Measurements from ENCODE around the gene SLX9. TPM values are rescaled to one million over a fixed set of nuclear protein-coding genes. Genes with fewer than 3 reads are reported as not detected.

The SLX9 gene
- total and polyA plus RNA-seq, 2 experiments from 2014 or later = 24.7 to 31.2 TPM

DNA sequence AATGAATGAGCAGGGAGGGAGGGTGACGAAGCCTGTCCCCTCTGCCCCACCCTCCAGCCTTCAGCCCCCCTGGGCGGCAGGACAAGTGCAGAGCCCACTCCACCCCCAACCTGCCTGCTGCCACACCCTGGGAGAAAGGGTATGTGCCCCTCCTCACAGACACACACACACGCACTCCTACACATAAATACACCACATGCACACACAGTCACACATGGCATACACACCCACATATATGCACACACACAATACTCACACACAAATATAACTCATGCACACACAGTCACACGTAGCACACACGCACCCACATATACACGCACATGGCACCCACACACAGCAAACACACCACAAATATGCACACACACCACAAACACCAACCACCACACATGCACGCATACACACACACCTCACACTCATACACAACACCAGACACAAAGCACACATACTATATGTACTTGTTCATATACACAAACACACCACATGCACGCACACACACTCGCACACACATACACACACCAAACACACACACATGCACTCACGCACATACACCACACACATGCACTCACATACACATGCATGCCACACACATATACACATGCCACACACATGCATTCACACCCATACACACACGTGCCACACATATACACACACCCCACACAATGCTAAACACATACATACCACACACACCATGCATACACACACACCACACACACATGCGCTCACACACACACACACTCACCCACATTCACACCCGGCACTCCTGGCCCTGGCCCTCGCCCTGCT is 35.5 kb upstream of the SLX9 start:
- H3K27ac ChIP-seq = no peak overlapping the region
- DNase-seq (ENCODE audit: low read depth in 1 of 2, low spot score in 1 of 2) = no peak
- H3K9me3 ChIP-seq (ENCODE audit: low read depth) = no peaks in the 10 kb centered on the region
- no peaks in the 10 kb centered on the region for H3K27me3 ChIP-seq
- H3K36me3 ChIP-seq = no peaks in the 10 kb centered on the region
- TF ChIP-seq, protein P1, sequence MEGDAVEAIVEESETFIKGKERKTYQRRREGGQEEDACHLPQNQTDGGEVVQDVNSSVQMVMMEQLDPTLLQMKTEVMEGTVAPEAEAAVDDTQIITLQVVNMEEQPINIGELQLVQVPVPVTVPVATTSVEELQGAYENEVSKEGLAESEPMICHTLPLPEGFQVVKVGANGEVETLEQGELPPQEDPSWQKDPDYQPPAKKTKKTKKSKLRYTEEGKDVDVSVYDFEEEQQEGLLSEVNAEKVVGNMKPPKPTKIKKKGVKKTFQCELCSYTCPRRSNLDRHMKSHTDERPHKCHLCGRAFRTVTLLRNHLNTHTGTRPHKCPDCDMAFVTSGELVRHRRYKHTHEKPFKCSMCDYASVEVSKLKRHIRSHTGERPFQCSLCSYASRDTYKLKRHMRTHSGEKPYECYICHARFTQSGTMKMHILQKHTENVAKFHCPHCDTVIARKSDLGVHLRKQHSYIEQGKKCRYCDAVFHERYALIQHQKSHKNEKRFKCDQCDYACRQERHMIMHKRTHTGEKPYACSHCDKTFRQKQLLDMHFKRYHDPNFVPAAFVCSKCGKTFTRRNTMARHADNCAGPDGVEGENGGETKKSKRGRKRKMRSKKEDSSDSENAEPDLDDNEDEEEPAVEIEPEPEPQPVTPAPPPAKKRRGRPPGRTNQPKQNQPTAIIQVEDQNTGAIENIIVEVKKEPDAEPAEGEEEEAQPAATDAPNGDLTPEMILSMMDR (IDR thresholded peaks at IDR 0.05; ENCODE audit: low read depth, low read length) = no peak
- peaks cover 16% of the 10 kb centered on the region for H3K4me1 ChIP-seq (ENCODE audit: low read depth)
- H3K4me3 ChIP-seq = no peak overlapping the region

DNA sequence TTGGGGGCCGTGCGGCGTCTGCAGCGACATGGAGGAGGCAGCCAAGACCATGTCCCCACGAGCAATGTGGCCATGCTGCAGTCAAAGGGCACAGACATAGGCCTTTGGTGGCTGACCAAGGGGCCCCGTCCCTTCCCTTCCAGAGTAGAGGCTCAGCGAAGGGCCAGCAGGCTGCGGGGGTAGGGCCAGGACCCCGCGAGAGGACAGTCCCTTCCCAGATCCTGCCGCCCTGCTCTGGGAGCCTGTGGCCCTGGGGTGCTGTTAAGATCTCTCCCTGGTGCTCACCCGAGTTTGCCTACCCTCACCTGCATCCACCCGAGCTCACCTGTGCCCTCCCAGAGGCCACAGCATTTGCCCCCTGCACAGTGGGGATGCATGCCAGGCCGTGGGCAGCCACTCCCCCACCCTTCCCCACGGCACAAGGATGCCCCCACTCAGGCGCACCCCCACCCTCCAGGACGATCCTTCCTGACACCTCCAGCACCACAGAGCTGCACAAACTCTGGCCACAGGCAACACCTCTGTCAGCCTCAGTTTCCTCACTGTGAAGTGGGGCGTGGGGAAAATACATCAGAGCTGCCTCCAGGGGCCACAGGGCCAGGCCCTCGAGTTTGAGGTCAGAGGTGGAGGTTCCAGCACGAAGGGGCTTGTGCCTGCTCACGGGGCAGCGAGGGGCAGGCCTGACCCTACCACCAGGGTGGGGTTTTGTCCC is 34.7 kb upstream of the SLX9 start:
- DNase-seq (ENCODE audit: low read depth in 1 of 2, low spot score in 1 of 2) = no peak
- H3K9me3 ChIP-seq (ENCODE audit: low read depth) = no peaks in the 10 kb centered on the region
- H3K27me3 ChIP-seq = no peaks in the 10 kb centered on the region
- H3K36me3 ChIP-seq = no peaks in the 10 kb centered on the region
- H3K4me1 ChIP-seq (ENCODE audit: low read depth) = peaks cover 16% of the 10 kb centered on the region
- TF ChIP-seq, protein P1 (IDR thresholded peaks at IDR 0.05; ENCODE audit: low read depth, low read length) = no peak
- no peak overlapping the region for H3K4me3 ChIP-seq
- no peak overlapping the region for H3K27ac ChIP-seq

DNA sequence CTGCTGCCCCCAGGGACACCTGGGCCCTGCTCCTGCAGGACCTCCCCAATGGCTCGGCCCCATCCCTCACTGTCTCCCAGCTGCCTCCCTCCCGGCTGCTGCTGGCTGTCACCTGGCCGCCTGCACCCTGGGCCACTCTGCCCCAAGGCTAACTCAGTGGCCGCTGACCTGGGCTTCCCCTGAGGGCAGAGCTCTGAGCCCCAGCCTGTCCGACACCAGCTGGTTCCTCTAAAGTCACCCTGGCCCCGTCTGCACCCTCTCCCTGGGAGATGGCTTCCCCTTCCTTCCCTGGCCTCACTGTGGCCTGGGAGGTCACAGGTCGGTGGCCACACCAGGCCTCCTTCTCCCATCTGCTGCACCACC is 34.1 kb upstream of the SLX9 start:
- no peaks in the 10 kb centered on the region for H3K9me3 ChIP-seq (ENCODE audit: low read depth)
- H3K4me1 ChIP-seq (ENCODE audit: low read depth) = peaks cover 16% of the 10 kb centered on the region
- H3K36me3 ChIP-seq = no peaks in the 10 kb centered on the region
- H3K27me3 ChIP-seq = no peaks in the 10 kb centered on the region
- H3K27ac ChIP-seq = no peak overlapping the region
- DNase-seq (ENCODE audit: low read depth in 1 of 2, low spot score in 1 of 2) = no peak
- TF ChIP-seq, protein P1 (IDR thresholded peaks at IDR 0.05; ENCODE audit: low read depth, low read length) = no peak
- H3K4me3 ChIP-seq = no peak overlapping the region

DNA sequence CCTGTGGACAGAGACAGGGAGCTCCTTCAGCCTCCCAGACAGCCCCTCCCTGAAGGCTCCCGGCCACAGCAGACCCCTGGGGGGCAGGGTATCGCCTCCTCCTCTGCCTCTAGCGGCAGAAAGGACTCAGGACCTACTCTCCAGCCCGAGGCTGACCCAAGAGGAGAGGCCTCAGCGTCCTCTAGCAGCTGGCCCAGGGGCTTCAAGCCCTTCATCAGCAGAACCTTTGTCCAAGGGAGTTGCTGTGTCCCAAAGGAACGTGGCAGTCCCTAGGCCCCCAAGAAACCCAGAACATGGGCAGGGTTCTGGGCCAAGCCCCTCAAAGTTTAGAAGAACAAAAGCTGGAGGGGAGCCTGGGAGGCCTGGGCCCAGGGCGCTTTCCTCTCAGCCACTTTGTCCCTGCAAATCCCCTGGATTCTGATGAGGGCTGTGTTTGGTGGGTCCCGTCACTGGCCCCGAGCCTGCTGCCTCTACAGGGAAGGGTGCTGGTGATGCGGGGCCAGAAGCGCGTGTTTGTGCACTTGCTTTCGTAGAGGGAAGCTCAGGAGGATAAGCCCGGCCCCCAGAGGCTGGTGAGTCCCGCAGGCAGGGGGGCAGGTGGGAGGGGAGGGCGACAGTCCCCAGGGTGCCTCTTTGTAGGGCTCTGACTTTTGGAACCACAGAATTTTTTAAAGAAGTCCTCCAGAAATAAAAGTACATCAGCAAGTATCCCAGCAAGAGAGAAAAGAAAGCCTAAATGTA is 32.4 kb upstream of the SLX9 start:
- H3K36me3 ChIP-seq = no peaks in the 10 kb centered on the region
- no peak overlapping the region for H3K4me3 ChIP-seq
- TF ChIP-seq, protein P1 (IDR thresholded peaks at IDR 0.05; ENCODE audit: low read depth, low read length) = peak; percentile 10
- peak overlapping the region; percentile 30 for H3K27ac ChIP-seq
- DNase-seq (ENCODE audit: low read depth in 1 of 2, low spot score in 1 of 2) = no peak
- H3K27me3 ChIP-seq = no peaks in the 10 kb centered on the region
- peaks cover 16% of the 10 kb centered on the region for H3K4me1 ChIP-seq (ENCODE audit: low read depth)
- no peaks in the 10 kb centered on the region for H3K9me3 ChIP-seq (ENCODE audit: low read depth)

DNA sequence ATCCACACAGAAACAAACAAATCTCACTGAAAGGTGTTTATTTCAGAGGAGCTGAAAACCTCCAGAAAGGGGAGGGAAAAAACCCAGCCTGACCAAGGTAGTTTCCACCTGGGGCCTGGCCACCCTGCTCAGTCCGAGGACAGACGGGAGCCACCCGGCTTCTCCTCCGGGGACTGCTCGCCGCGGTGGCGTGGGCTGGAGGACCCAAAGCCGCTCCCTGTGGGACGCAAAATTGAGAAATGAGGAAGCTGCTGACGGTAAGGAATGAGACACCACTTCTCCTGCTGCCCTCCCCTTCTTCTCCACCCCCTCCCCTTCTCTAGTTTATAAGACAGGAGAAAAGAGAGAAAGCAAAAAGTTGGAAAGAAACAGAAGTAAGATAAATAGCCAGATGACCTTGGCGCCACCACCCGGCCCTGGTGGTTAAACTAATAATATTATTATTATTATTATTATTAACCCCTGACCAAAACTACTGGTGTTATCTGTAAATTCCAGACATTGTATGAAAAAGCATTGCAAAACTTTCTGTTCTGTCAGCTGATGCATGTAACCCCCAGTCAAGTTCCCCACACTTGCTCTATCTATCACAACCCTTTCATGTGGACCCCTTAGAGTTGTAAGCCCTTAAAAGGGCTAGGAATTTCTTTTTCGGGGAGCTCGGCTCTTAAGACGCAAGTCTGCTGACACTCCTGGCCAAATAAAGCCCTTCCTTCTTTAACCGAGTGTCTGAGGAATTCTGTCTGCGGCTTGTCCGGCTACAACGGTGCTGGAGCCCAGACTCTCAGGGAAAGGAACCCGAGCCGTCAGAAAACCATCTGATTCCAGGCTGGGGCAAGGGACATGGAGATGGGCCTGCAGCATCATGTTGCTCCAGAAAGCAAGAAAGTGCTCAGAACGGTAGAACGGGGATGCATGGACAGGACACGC is 31.6 kb upstream of the SLX9 start:
- no peaks in the 10 kb centered on the region for H3K9me3 ChIP-seq (ENCODE audit: low read depth)
- peaks cover 16% of the 10 kb centered on the region for H3K4me1 ChIP-seq (ENCODE audit: low read depth)
- peak in 1 of 2 donors; percentile 62 for DNase-seq (ENCODE audit: low read depth in 1 of 2, low spot score in 1 of 2)
- H3K4me3 ChIP-seq = no peak overlapping the region
- peak overlapping the region; percentile 30 for H3K27ac ChIP-seq
- TF ChIP-seq, protein P1 (IDR thresholded peaks at IDR 0.05; ENCODE audit: low read depth, low read length) = no peak
- no peaks in the 10 kb centered on the region for H3K36me3 ChIP-seq
- no peaks in the 10 kb centered on the region for H3K27me3 ChIP-seq

All from cardiac muscle cell (in vitro differentiated cells and primary cell).